ENCODE results near the gene PLB1. TPM values are rescaled to one million over a fixed set of nuclear protein-coding genes. Genes with fewer than 3 reads are reported as not detected.

The PLB1 gene
- total and polyA plus RNA-seq, 12 donors: 1.0 to 51.1 (median 8.3) TPM

- peak in 1 of 7 donors; percentile 24 for DNase-seq
Observed at GRCh38 chr2:28488083-28488830, 7.6 kb upstream of the PLB1 start.

GRCh38 chr2:28488858-28489575 is 6.8 kb upstream of the PLB1 start:
- H3K4me1 ChIP-seq (replicated peaks in 1 of 2): no peaks in the 10 kb centered on the region
- WGBS, 4 donors: 81 to 90% (median 82%) methylated on average over 4 of the region's 4 CpGs
- peak in 1 of 7 donors; percentile 23 for DNase-seq
- H3K27ac ChIP-seq: no peak overlapping the region
- no peaks in the 10 kb centered on the region for H3K36me3 ChIP-seq (replicated peaks in 1 of 2)
- H3K4me3 ChIP-seq: no peak overlapping the region
- intact Hi-C loops (cut with DNase I): no loop called here
- TF ChIP-seq POLR2A (IDR thresholded peaks at IDR 0.05) (no peak), CTCF (IDR thresholded peaks at IDR 0.05) (no peak)
- no peaks in the 10 kb centered on the region for H3K27me3 ChIP-seq
- H3K9me3 ChIP-seq (replicated peaks in 1 of 3): no peaks in the 10 kb centered on the region

More at GRCh38 chr2:28488083-28488830, 7.6 kb upstream of the PLB1 start:
- H3K4me1 ChIP-seq (replicated peaks in 1 of 2): no peaks in the 10 kb centered on the region
- no peaks in the 10 kb centered on the region for H3K9me3 ChIP-seq (replicated peaks in 1 of 3)
- H3K27me3 ChIP-seq: no peaks in the 10 kb centered on the region
- no peaks in the 10 kb centered on the region for H3K36me3 ChIP-seq (replicated peaks in 1 of 2)
- 66 to 85% (median 81%) methylated on average over 4 to 6 of the region's 6 CpGs for WGBS, 4 donors
- no peak for TF ChIP-seq POLR2A (IDR thresholded peaks at IDR 0.05)
- no peak for TF ChIP-seq CTCF (IDR thresholded peaks at IDR 0.05)
- H3K4me3 ChIP-seq: no peak overlapping the region
- no peak overlapping the region for H3K27ac ChIP-seq
- intact Hi-C loops (cut with DNase I): no loop called here

- no peak overlapping the region for H3K27ac ChIP-seq
- 83 to 89% (median 88%) methylated on average over 5 to 7 of the region's 7 CpGs for WGBS, 4 donors
- H3K36me3 ChIP-seq (replicated peaks in 1 of 2): no peaks in the 10 kb centered on the region
- no peak overlapping the region for H3K4me3 ChIP-seq
- TF ChIP-seq CTCF (IDR thresholded peaks at IDR 0.05) (no peak), POLR2A (IDR thresholded peaks at IDR 0.05) (no peak)
- DNase-seq: peak in 1 of 7 donors; percentile 34
- H3K4me1 ChIP-seq (replicated peaks in 1 of 2): no peaks in the 10 kb centered on the region
- intact Hi-C loops (cut with DNase I): no loop called here
- H3K27me3 ChIP-seq: no peaks in the 10 kb centered on the region
- H3K9me3 ChIP-seq (replicated peaks in 1 of 3): no peaks in the 10 kb centered on the region
Observed at GRCh38 chr2:28490558-28490957, 5.3 kb upstream of the PLB1 start.

- no peaks in the 10 kb centered on the region for H3K4me1 ChIP-seq (replicated peaks in 1 of 2)
- WGBS, 4 donors: 69 to 100% (median 93%) methylated on average over 1 of the region's 1 CpG
- no peaks in the 10 kb centered on the region for H3K36me3 ChIP-seq (replicated peaks in 1 of 2)
- H3K27ac ChIP-seq: no peak overlapping the region
- no peak for TF ChIP-seq POLR2A (IDR thresholded peaks at IDR 0.05)
- no peak for TF ChIP-seq CTCF (IDR thresholded peaks at IDR 0.05)
- DNase-seq: no peak
- no peaks in the 10 kb centered on the region for H3K27me3 ChIP-seq
- H3K9me3 ChIP-seq (replicated peaks in 1 of 3): no peaks in the 10 kb centered on the region
- intact Hi-C loops (cut with DNase I): no loop called here
- H3K4me3 ChIP-seq: no peak overlapping the region
Observed at GRCh38 chr2:28492282-28492681, 3.6 kb upstream of the PLB1 start.

Measured in adrenal gland (tissue), 12 donors.